Activated CD8-positive, alpha-beta memory T cell treated with anti-CD3 and anti-CD28 coated beads for 36 hours (primary cell): ENCODE measurements around the gene OR4X2. TPM values are rescaled to one million over a fixed set of nuclear protein-coding genes. Genes with fewer than 3 reads are reported as not detected.
"Not testable (repeated sequence)": the region's sequence is repeated elsewhere in the genome, so short reads cannot be mapped to it uniquely, and the experiment has no call there.

ENCODE experiments used
- CTCF ChIA-PET: fragments of 350-600 bp; sonication (Branson Sonifier 250); formaldehyde crosslinking; loops from one replicate; lab custom pipeline; 2021; ENCODE audit warnings: antibody characterized with exemption; lab: Charles Lee
- POLR2A ChIA-PET: fragments of 350-600 bp; sonication (Branson Sonifier 250); formaldehyde crosslinking; loops from one replicate; lab custom pipeline; 2021; ENCODE audit warnings: antibody characterized with exemption; lab: Charles Lee
- total RNA-seq, 2 experiments: library from RNA; stranded (reverse); gene quantifications; one replicate each; pipeline ENCODE4 v1.2.3, GENCODE V29; 2021

Gene OR4X2
- not detected for total RNA-seq

- POLR2A ChIA-PET, result no interaction called here
- CTCF ChIA-PET, result no interaction called here
These were observed at the start of gene OR4X2 for GRCh38 chr11:48244804-48245203. Gene OR4X2 (plus strand): TSS chr11:48245104. CDS start chr11:48245104, 0 bp downstream.

- ChIA-PET CTCF (no interaction called here), POLR2A (no interaction called here)
These were observed 37.0 kb upstream of the OR4X2 start for GRCh38 chr11:48207881-48208280.

GRCh38 chr11:48210052-48210451 is 34.9 kb upstream of the OR4X2 start:
- CTCF ChIA-PET, result interaction anchor here (0.8 kb wide), 1 partner anchor 8 kb away, joined by 3 read pairs; no protein-coding TSS in a partner anchor

GRCh38 chr11:48216510-48216909 is 28.4 kb upstream of the OR4X2 start, which contains the start of gene OR4B1:
Gene OR4B1 (plus strand): TSS chr11:48216810. CDS start chr11:48216810, 0 bp downstream.
- ChIA-PET POLR2A (no interaction called here), CTCF (no interaction called here)

More at GRCh38 chr11:48210052-48210451, 34.9 kb upstream of the OR4X2 start:
- POLR2A ChIA-PET, result no interaction called here

GRCh38 chr11:48228761-48229160 is 16.1 kb upstream of the OR4X2 start:
- CTCF ChIA-PET, result no interaction called here
- POLR2A ChIA-PET, result no interaction called here

- CTCF ChIA-PET, POLR2A ChIA-PET: not testable (repeated sequence)
These were observed 14.8 kb upstream of the OR4X2 start for GRCh38 chr11:48230057-48230456.

GRCh38 chr11:48237727-48238126 is 7.2 kb upstream of the OR4X2 start:
- CTCF ChIA-PET, result interaction anchor here (0.6 kb wide), 1 partner anchor 315 kb away, joined by 3 read pairs; no protein-coding TSS in a partner anchor
- POLR2A ChIA-PET, result no interaction called here

GRCh38 chr11:48242501-48242900 is 2.4 kb upstream of the OR4X2 start:
- POLR2A ChIA-PET, result no interaction called here
- CTCF ChIA-PET, result no interaction called here

- ChIA-PET POLR2A (no interaction called here), CTCF (no interaction called here)
These were observed 4.0 kb downstream of the OR4X2 start for GRCh38 chr11:48248902-48249301.

- CTCF ChIA-PET, result no interaction called here
- POLR2A ChIA-PET, result no interaction called here
These were observed 16.7 kb downstream of the OR4X2 start for GRCh38 chr11:48261600-48261999.

- CTCF ChIA-PET, result no interaction called here
- POLR2A ChIA-PET, result no interaction called here
These were observed 18.6 kb downstream of the OR4X2 start, which contains the start of gene OR4X1 for GRCh38 chr11:48263423-48263911. Gene OR4X1 (plus strand): TSS chr11:48263861. CDS start chr11:48263861, 0 bp downstream.

- ChIA-PET POLR2A (no interaction called here), CTCF (no interaction called here)
These were observed 25.7 kb downstream of the OR4X2 start for GRCh38 chr11:48270621-48271020.

- POLR2A ChIA-PET, result no interaction called here
- CTCF ChIA-PET, result no interaction called here
These were observed 27.7 kb downstream of the OR4X2 start for GRCh38 chr11:48272606-48273005.

Other genes with a start within 250 kb of the OR4X2 start
- not detected for gene OR4B1, start 28.3 kb upstream of the OR4X2 start, total RNA-seq
- not detected for gene OR4X1, start 18.8 kb downstream of the OR4X2 start, total RNA-seq
- gene OR4S1, start 61.1 kb downstream of the OR4X2 start, total RNA-seq, result not detected
- gene OR4C3, start 79.8 kb downstream of the OR4X2 start, total RNA-seq, result not detected
- not detected for gene OR4C5, start 121.4 kb downstream of the OR4X2 start, total RNA-seq
- not detected for gene OR4A47, start 243.7 kb downstream of the OR4X2 start, total RNA-seq